GM18498 (cell line): Measurements from ENCODE around the gene STXBP5L.
"Not testable (repeated sequence)": the region's sequence is repeated elsewhere in the genome, so short reads cannot be mapped to it uniquely, and the experiment has no call there.

Experiments used
- ATAC-seq: cut with Tn5 transposase; IDR thresholded peaks from one replicate; pipeline ENCODE4 v1.9.1; 2021; ENCODE audit warnings: mild to moderate bottlenecking, moderate library complexity; ENCODE audit not compliant: unreplicated experiment

STXBP5L gene

GRCh38 chr3:120988994-120989393 lies 81.0 kb downstream of the STXBP5L start:
- ATAC-seq = no peak

- ATAC-seq = no peak
Observed at GRCh38 chr3:121018917-121019321, 110.9 kb downstream of the STXBP5L start.

- ATAC-seq = no peak
Observed at GRCh38 chr3:121063628-121064027, 155.6 kb downstream of the STXBP5L start.

- no peak for ATAC-seq
Observed at GRCh38 chr3:121064121-121064520, 156.1 kb downstream of the STXBP5L start.

- ATAC-seq = no peak
Observed at GRCh38 chr3:121072133-121072532, 164.1 kb downstream of the STXBP5L start.

- no peak for ATAC-seq
Observed at GRCh38 chr3:121073011-121073410, 165.0 kb downstream of the STXBP5L start.

GRCh38 chr3:121075191-121075590 lies 167.2 kb downstream of the STXBP5L start:
- no peak for ATAC-seq

GRCh38 chr3:121078378-121079101 lies 170.5 kb downstream of the STXBP5L start:
- ATAC-seq = not testable (repeated sequence)

- ATAC-seq = no peak
Observed at GRCh38 chr3:121096953-121097352, 188.9 kb downstream of the STXBP5L start.

- not testable (repeated sequence) for ATAC-seq
Observed at GRCh38 chr3:121111086-121111485, 203.1 kb downstream of the STXBP5L start.

GRCh38 chr3:121111914-121112612 lies 204.1 kb downstream of the STXBP5L start:
- no peak for ATAC-seq

GRCh38 chr3:121126033-121126706 lies 218.2 kb downstream of the STXBP5L start:
- ATAC-seq = no peak

GRCh38 chr3:121126707-121127035 lies 218.7 kb downstream of the STXBP5L start:
- no peak for ATAC-seq

- no peak for ATAC-seq
Observed at GRCh38 chr3:121152573-121152972, 244.6 kb downstream of the STXBP5L start.

- ATAC-seq = no peak
Observed at GRCh38 chr3:121153851-121154250, 245.8 kb downstream of the STXBP5L start.

- no peak for ATAC-seq
Observed at GRCh38 chr3:121155028-121155427, 247.0 kb downstream of the STXBP5L start.

GRCh38 chr3:121165397-121165837 lies 257.4 kb downstream of the STXBP5L start:
- no peak for ATAC-seq

- no peak for ATAC-seq
Observed at GRCh38 chr3:121167374-121168139, 259.6 kb downstream of the STXBP5L start.

GRCh38 chr3:121175083-121175482 lies 267.1 kb downstream of the STXBP5L start:
- ATAC-seq = no peak

- ATAC-seq = not testable (repeated sequence)
Observed at GRCh38 chr3:121190626-121191025, 282.6 kb downstream of the STXBP5L start.

GRCh38 chr3:121202573-121202972 lies 294.6 kb downstream of the STXBP5L start:
- no peak for ATAC-seq
